Measurements from ENCODE around the gene SERPINA7. TPM values are rescaled to one million over a fixed set of nuclear protein-coding genes. Genes with fewer than 3 reads are reported as not detected.

Gene SERPINA7
- total and polyA plus RNA-seq, 2 of the 13 experiments (the other 11 are each of a cell fraction or from before 2014, with no cell fraction given) = 315 to 456 TPM

DNA sequence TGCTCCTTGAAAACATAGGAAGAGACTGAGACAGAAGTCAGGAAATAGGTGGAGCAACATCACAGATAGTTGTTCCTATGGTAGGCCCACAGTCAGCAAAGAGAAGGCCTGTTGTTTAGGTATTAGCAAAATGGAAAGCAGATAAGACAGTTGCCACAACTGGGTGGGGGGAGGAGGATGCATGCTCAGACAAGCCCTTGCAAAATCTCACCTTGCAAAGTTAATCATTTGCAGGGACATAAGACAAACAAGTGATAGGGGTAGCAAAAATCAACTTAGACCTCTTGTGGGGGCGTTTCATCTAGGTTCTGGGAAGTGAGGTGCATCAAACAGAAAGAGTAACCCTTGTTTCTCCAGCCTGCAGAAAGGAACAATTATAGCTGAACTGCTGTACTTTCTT is 30.7 kb downstream of the SERPINA7 start (continued):
- TF ChIP-seq, protein P1, sequence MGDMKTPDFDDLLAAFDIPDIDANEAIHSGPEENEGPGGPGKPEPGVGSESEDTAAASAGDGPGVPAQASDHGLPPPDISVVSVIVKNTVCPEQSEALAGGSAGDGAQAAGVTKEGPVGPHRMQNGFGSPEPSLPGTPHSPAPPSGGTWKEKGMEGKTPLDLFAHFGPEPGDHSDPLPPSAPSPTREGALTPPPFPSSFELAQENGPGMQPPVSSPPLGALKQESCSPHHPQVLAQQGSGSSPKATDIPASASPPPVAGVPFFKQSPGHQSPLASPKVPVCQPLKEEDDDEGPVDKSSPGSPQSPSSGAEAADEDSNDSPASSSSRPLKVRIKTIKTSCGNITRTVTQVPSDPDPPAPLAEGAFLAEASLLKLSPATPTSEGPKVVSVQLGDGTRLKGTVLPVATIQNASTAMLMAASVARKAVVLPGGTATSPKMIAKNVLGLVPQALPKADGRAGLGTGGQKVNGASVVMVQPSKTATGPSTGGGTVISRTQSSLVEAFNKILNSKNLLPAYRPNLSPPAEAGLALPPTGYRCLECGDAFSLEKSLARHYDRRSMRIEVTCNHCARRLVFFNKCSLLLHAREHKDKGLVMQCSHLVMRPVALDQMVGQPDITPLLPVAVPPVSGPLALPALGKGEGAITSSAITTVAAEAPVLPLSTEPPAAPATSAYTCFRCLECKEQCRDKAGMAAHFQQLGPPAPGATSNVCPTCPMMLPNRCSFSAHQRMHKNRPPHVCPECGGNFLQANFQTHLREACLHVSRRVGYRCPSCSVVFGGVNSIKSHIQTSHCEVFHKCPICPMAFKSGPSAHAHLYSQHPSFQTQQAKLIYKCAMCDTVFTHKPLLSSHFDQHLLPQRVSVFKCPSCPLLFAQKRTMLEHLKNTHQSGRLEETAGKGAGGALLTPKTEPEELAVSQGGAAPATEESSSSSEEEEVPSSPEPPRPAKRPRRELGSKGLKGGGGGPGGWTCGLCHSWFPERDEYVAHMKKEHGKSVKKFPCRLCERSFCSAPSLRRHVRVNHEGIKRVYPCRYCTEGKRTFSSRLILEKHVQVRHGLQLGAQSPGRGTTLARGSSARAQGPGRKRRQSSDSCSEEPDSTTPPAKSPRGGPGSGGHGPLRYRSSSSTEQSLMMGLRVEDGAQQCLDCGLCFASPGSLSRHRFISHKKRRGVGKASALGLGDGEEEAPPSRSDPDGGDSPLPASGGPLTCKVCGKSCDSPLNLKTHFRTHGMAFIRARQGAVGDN (CRISPR knock-in tag; IDR thresholded peaks at IDR 0.05) = no peak
- peak; percentile 70; the same call in 1 of the 2 replicates for TF ChIP-seq PITX1 (CRISPR knock-in tag; IDR thresholded peaks at IDR 0.05)
- TF ChIP-seq ZNF234 (CRISPR knock-in tag; conservative IDR thresholded peaks at IDR 0.05) = no peak
- TF ChIP-seq ZMYM4 (CRISPR knock-in tag; IDR thresholded peaks at IDR 0.05) = peak; percentile 63
- no peak for TF ChIP-seq NONO (IDR thresholded peaks at IDR 0.05)
- peak; percentile 62 for TF ChIP-seq NONO (CRISPR knock-in tag; conservative IDR thresholded peaks at IDR 0.05)
- TF ChIP-seq KDM6A (CRISPR knock-in tag; IDR thresholded peaks at IDR 0.05; ENCODE audit: low read depth) = peak; percentile 58; the same call in 1 of the 2 replicates
- TF ChIP-seq SIN3A (IDR thresholded peaks at IDR 0.05; ENCODE audit: borderline replicate concordance, low read depth, low read length) = no peak
- peak; percentile 37 for TF ChIP-seq PHF5A (CRISPR knock-in tag; IDR thresholded peaks at IDR 0.05; ENCODE audit: low read depth, unreplicated experiment)
- peak; percentile 44; the same call in 1 of the 2 replicates for TF ChIP-seq KDM3A (CRISPR knock-in tag; IDR thresholded peaks at IDR 0.05; ENCODE audit: low read depth)
- peak; percentile 80 for TF ChIP-seq CREM (IDR thresholded peaks at IDR 0.05)
- no peak for TF ChIP-seq CREM (CRISPR knock-in tag; IDR thresholded peaks at IDR 0.05)
- peak; percentile 63 for TF ChIP-seq CEBPB (IDR thresholded peaks at IDR 0.05; ENCODE audit: borderline replicate concordance, low read depth, low read length)
- TF ChIP-seq, protein P2, sequence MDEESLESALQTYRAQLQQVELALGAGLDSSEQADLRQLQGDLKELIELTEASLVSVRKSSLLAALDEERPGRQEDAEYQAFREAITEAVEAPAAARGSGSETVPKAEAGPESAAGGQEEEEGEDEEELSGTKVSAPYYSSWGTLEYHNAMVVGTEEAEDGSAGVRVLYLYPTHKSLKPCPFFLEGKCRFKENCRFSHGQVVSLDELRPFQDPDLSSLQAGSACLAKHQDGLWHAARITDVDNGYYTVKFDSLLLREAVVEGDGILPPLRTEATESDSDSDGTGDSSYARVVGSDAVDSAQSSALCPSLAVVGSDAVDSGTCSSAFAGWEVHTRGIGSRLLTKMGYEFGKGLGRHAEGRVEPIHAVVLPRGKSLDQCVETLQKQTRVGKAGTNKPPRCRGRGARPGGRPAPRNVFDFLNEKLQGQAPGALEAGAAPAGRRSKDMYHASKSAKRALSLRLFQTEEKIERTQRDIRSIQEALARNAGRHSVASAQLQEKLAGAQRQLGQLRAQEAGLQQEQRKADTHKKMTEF (CRISPR knock-in tag; IDR thresholded peaks at IDR 0.05) = 0 out of 2 replicates have a peak, but pooled peaks have one; percentile 12
- TF ChIP-seq, protein P3, sequence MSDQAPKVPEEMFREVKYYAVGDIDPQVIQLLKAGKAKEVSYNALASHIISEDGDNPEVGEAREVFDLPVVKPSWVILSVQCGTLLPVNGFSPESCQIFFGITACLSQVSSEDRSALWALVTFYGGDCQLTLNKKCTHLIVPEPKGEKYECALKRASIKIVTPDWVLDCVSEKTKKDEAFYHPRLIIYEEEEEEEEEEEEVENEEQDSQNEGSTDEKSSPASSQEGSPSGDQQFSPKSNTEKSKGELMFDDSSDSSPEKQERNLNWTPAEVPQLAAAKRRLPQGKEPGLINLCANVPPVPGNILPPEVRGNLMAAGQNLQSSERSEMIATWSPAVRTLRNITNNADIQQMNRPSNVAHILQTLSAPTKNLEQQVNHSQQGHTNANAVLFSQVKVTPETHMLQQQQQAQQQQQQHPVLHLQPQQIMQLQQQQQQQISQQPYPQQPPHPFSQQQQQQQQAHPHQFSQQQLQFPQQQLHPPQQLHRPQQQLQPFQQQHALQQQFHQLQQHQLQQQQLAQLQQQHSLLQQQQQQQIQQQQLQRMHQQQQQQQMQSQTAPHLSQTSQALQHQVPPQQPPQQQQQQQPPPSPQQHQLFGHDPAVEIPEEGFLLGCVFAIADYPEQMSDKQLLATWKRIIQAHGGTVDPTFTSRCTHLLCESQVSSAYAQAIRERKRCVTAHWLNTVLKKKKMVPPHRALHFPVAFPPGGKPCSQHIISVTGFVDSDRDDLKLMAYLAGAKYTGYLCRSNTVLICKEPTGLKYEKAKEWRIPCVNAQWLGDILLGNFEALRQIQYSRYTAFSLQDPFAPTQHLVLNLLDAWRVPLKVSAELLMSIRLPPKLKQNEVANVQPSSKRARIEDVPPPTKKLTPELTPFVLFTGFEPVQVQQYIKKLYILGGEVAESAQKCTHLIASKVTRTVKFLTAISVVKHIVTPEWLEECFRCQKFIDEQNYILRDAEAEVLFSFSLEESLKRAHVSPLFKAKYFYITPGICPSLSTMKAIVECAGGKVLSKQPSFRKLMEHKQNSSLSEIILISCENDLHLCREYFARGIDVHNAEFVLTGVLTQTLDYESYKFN (CRISPR knock-in tag; conservative IDR thresholded peaks at IDR 0.05) = peak; percentile 89
- TF ChIP-seq, protein P4, sequence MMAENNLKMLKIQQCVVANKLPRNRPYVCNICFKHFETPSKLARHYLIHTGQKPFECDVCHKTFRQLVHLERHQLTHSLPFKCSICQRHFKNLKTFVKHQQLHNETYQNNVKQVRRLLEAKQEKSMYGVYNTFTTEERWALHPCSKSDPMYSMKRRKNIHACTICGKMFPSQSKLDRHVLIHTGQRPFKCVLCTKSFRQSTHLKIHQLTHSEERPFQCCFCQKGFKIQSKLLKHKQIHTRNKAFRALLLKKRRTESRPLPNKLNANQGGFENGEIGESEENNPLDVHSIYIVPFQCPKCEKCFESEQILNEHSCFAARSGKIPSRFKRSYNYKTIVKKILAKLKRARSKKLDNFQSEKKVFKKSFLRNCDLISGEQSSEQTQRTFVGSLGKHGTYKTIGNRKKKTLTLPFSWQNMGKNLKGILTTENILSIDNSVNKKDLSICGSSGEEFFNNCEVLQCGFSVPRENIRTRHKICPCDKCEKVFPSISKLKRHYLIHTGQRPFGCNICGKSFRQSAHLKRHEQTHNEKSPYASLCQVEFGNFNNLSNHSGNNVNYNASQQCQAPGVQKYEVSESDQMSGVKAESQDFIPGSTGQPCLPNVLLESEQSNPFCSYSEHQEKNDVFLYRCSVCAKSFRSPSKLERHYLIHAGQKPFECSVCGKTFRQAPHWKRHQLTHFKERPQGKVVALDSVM (CRISPR knock-in tag; IDR thresholded peaks at IDR 0.05) = 0 out of 2 replicates have a peak, but pooled peaks have one; percentile 21
- TF ChIP-seq, protein P5, sequence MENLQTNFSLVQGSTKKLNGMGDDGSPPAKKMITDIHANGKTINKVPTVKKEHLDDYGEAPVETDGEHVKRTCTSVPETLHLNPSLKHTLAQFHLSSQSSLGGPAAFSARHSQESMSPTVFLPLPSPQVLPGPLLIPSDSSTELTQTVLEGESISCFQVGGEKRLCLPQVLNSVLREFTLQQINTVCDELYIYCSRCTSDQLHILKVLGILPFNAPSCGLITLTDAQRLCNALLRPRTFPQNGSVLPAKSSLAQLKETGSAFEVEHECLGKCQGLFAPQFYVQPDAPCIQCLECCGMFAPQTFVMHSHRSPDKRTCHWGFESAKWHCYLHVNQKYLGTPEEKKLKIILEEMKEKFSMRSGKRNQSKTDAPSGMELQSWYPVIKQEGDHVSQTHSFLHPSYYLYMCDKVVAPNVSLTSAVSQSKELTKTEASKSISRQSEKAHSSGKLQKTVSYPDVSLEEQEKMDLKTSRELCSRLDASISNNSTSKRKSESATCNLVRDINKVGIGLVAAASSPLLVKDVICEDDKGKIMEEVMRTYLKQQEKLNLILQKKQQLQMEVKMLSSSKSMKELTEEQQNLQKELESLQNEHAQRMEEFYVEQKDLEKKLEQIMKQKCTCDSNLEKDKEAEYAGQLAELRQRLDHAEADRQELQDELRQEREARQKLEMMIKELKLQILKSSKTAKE (CRISPR knock-in tag; IDR thresholded peaks at IDR 0.05; ENCODE audit: borderline replicate concordance) = peak; percentile 86

Data from HepG2 (cell line).